ENCODE measurements around the gene L1CAM.

GRCh38 chrX:153829549-153829798 lies 56.5 kb downstream of the L1CAM start:
- TF ChIP-seq CTCF (IDR thresholded peaks at IDR 0.05) = no peak
- TF ChIP-seq EZH2 (IDR thresholded peaks at IDR 0.05; ENCODE audit: borderline replicate concordance, insufficient read depth, low read depth, low read length, poor library complexity, severe bottlenecking) = no peak
